Measurements from ENCODE around the gene CDH24. TPM values are rescaled to one million over a fixed set of nuclear protein-coding genes. Genes with fewer than 3 reads are reported as not detected.

CDH24 gene
- total and polyA plus RNA-seq, 2 of the 4 experiments (the other 2 are of a cell fraction) = 3.9 to 24.4 TPM

GRCh38 chr14:23051141-23052057 is 5.9 kb downstream of the CDH24 start:
- dilution Hi-C loops (cut with HindIII; ENCODE audit: low sequenced_read_pairs, unreplicated experiment) = no loop called here

More at GRCh38 chr14:23051141-23052057, 5.9 kb downstream of the CDH24 start:
- H3K23ac ChIP-seq (ENCODE audit: low read depth, low read length) = no peak overlapping the region; the same call in 1 of the 2 replicates
- H4K20me1 ChIP-seq (ENCODE audit: insufficient read depth, low read length) = no peaks in the 10 kb centered on the region; the same call in 1 of the 2 replicates
- H3K4me1 ChIP-seq (ENCODE audit: control insufficient read depth, insufficient read depth, low read length) = peaks cover 9% of the 10 kb centered on the region
- TF ChIP-seq MXI1 (IDR thresholded peaks at IDR 0.05; ENCODE audit: borderline replicate concordance, low read depth, low read length) = no peak
- TF ChIP-seq NFE2L2 (IDR thresholded peaks at IDR 0.05; ENCODE audit: low read depth, low read length) = no peak
- TF ChIP-seq CEBPB (IDR thresholded peaks at IDR 0.05; ENCODE audit: low read depth, low read length) = no peak
- TF ChIP-seq RFX5 (IDR thresholded peaks at IDR 0.05; ENCODE audit: low read depth, low read length) = no peak
- TF ChIP-seq CTCF (conservative IDR thresholded peaks at IDR 0.05; ENCODE audit: low read depth, low read length) = no peak
- no peak for TF ChIP-seq RAD21 (IDR thresholded peaks at IDR 0.05; ENCODE audit: low read length)
- TF ChIP-seq ELK1 (IDR thresholded peaks at IDR 0.05; ENCODE audit: borderline replicate concordance, low read depth, low read length) = no peak
- no peak for TF ChIP-seq CHD1 (IDR thresholded peaks at IDR 0.05; ENCODE audit: low read depth, low read length)
- H3K4me2 ChIP-seq (ENCODE audit: low read depth, low read length) = no peak overlapping the region
- no peaks in the 10 kb centered on the region for H3K27me3 ChIP-seq (ENCODE audit: control insufficient read depth, insufficient read depth, low read length)
- H3K18ac ChIP-seq (ENCODE audit: low read depth, low read length) = no peak overlapping the region
- H3K9me1 ChIP-seq (ENCODE audit: insufficient read depth, low read length) = peaks cover 3% of the 10 kb centered on the region; the same call in 1 of the 2 replicates
- H2BK120ac ChIP-seq (ENCODE audit: low read depth, low read length) = no peak overlapping the region
- no peak overlapping the region for H2BK20ac ChIP-seq (ENCODE audit: low read depth, low read length)
- no peak overlapping the region for H2AK5ac ChIP-seq (ENCODE audit: low read depth, low read length)
- no peak overlapping the region for H3K4me3 ChIP-seq (ENCODE audit: insufficient read depth, low read depth, low read length)
- no peak overlapping the region for H2AK9ac ChIP-seq (replicated peaks; ENCODE audit: low read depth, low read length, poor library complexity)
- peaks cover 2% of the 10 kb centered on the region; the same call in 1 of the 2 replicates for H3K36me3 ChIP-seq (ENCODE audit: control insufficient read depth, insufficient read depth, low read length)
- peaks cover 0 to 12% of the 10 kb centered on the region in 2 experiments; a peak in 2 of 4 replicates for H3K79me1 ChIP-seq (ENCODE audit: low read depth in 1 of 2, low read length in 2 of 2)
- POLR2A ChIA-PET (ENCODE audit: unreplicated experiment) = interaction anchor here (0.6 to 1.0 kb wide), 2 partner anchors 27 to 121 kb away, joined by 3 to 4 read pairs; no protein-coding TSS in a partner anchor
- no peak overlapping the region for H3K14ac ChIP-seq (replicated peaks; ENCODE audit: low read depth, low read length)
- in situ Hi-C loops (cut with MboI; ENCODE audit: low sequenced_read_pairs) (loop anchor here (5.0 kb wide), 1 partner anchor 59 kb away; no protein-coding TSS in a partner anchor), intact Hi-C loops (cut with micrococcal nuclease) (loop anchor here (1.0 kb wide), 1 partner anchor 33 kb away; no protein-coding TSS in a partner anchor)
- H3K56ac ChIP-seq (ENCODE audit: extremely low read depth, insufficient read depth, low read length) = no peak overlapping the region
- H3K9ac ChIP-seq (ENCODE audit: low read depth, low read length) = no peak overlapping the region
- H3K9me3 ChIP-seq (ENCODE audit: control insufficient read depth, insufficient read depth, low read length) = no peaks in the 10 kb centered on the region
- CTCF ChIA-PET = interaction anchor here (1.4 to 1.5 kb wide), 2 partner anchors 57 to 58 kb away, joined by 4 to 5 read pairs; no protein-coding TSS in a partner anchor
- no peak overlapping the region for H2BK15ac ChIP-seq (ENCODE audit: low read depth, low read length)
- H3K4ac ChIP-seq (ENCODE audit: low read depth, low read length) = no peak overlapping the region
- no peak overlapping the region for H2AFZ ChIP-seq (replicated peaks; ENCODE audit: low read length, poor library complexity)
- H3K27ac ChIP-seq (ENCODE audit: insufficient read depth, low read length) = no peak overlapping the region
- no peak overlapping the region for H4K91ac ChIP-seq (ENCODE audit: insufficient read depth, low read depth, low read length)
- WGBS, 2 experiments (ENCODE audit: extremely low coverage in 2 of 2, insufficient read length in 1 of 2) = no CpG with 5 or more reads among the region's 5 CpGs
- no peak overlapping the region for H2BK5ac ChIP-seq (ENCODE audit: low read depth, low read length, poor library complexity, severe bottlenecking)
- ATAC-seq (ENCODE audit: low read depth) (no peak), DNase-seq (no peak)
- H4K8ac ChIP-seq (ENCODE audit: low read depth in 2 of 2, low read length in 2 of 2) = no peak overlapping the region
- no peak overlapping the region for H4K5ac ChIP-seq (ENCODE audit: low read depth, low read length)
- no TSS peak for BruUV-seq (replicated peaks)

All from IMR-90 (cell line).